Brain microvascular endothelial cell (primary cell): ENCODE data around the gene ORC3.

Source experiments
- DNase-seq: peaks from one replicate; pipeline ENCODE4 v3.0.0-alpha.2; 2020
- H3K27ac ChIP-seq: fragments of 250-450 bp; sonication (Bioruptor Pico); 2 replicates; pipeline ENCODE4 v1.5.1; 2020; ENCODE audit warnings: mild to moderate bottlenecking, moderate library complexity
- H3K27me3 ChIP-seq: fragments of 250-450 bp; sonication (Bioruptor Pico); replicated peaks from 2 replicates; pipeline ENCODE4 v1.5.1; 2020; ENCODE audit warnings: mild to moderate bottlenecking
- H3K36me3 ChIP-seq: fragments of 250-450 bp; sonication (Bioruptor Pico); replicated peaks from 2 replicates; pipeline ENCODE4 v1.5.1; 2020; ENCODE audit warnings: mild to moderate bottlenecking
- H3K4me3 ChIP-seq: 2 replicates; pipeline ENCODE4 v1.5.1; 2011; ENCODE audit warnings: low read depth, mild to moderate bottlenecking, control low read depth, low read length, moderate library complexity
- CTCF ChIP-seq: IDR thresholded peaks from 2 replicates; pipeline ENCODE4 v1.5.1; 2011; ENCODE audit warnings: low read depth, mild to moderate bottlenecking, moderate library complexity, low read length, control low read depth, inconsistent platforms; ENCODE audit errors: missing control alignments
- in situ Hi-C: cut with HindIII; loops from 2 replicates; pipeline ENCODE4 v1.10.0; 2017; ENCODE audit warnings: low sequenced_read_pairs, low pct_ligation_motif_present

The ORC3 gene

GRCh38 chr6:87589693-87590416, at the start of gene ORC3, which contains the start of gene RARS2:
Gene ORC3, plus strand, starts transcription at chr6:87590135. Its CDS starts 34 bp downstream, at chr6:87590169.
Gene RARS2, minus strand, starts transcription at chr6:87589987. Its CDS starts 30 bp downstream, at chr6:87589957.
- in situ Hi-C loops: no loop called here
- Histone ChIP-seq H3K27ac (peak within 1 kb of the TSS; percentile 74), H3K4me3 (peak within 1 kb of the TSS; percentile 97), H3K27me3 (no peaks in the 10 kb centered on the region), H3K36me3 (peaks cover under 1% of the 10 kb centered on the region)
- DNase-seq: peak; percentile 94
- TF ChIP-seq CTCF: no peak

GRCh38 chr6:87540539-87540938, 49.4 kb upstream of the ORC3 start:
- no peak overlapping the region for H3K4me3 ChIP-seq
- DNase-seq: no peak
- H3K27me3 ChIP-seq: no peaks in the 10 kb centered on the region
- H3K27ac ChIP-seq: no peak overlapping the region
- H3K36me3 ChIP-seq: peaks cover 36% of the 10 kb centered on the region
- no peak for TF ChIP-seq CTCF
- in situ Hi-C loops: no loop called here

GRCh38 chr6:87541041-87541440, 48.9 kb upstream of the ORC3 start:
- peaks cover 36% of the 10 kb centered on the region for H3K36me3 ChIP-seq
- no peak for DNase-seq
- H3K4me3 ChIP-seq: no peak overlapping the region
- TF ChIP-seq CTCF: no peak
- no peaks in the 10 kb centered on the region for H3K27me3 ChIP-seq
- no peak overlapping the region for H3K27ac ChIP-seq
- in situ Hi-C loops: no loop called here

GRCh38 chr6:87541744-87542143, 48.2 kb upstream of the ORC3 start:
- Histone ChIP-seq H3K27me3 (no peaks in the 10 kb centered on the region), H3K27ac (no peak overlapping the region), H3K36me3 (peaks cover 36% of the 10 kb centered on the region), H3K4me3 (no peak overlapping the region)
- in situ Hi-C loops: no loop called here
- TF ChIP-seq CTCF: no peak
- DNase-seq: no peak

GRCh38 chr6:87543696-87544473, 46.0 kb upstream of the ORC3 start:
- Histone ChIP-seq H3K36me3 (peaks cover 32% of the 10 kb centered on the region), H3K27me3 (no peaks in the 10 kb centered on the region), H3K27ac (no peak overlapping the region), H3K4me3 (no peak overlapping the region)
- in situ Hi-C loops: no loop called here
- no peak for DNase-seq
- TF ChIP-seq CTCF: no peak
